Measurements from ENCODE around the gene OR10D3.

GRCh38 chr11:124225471-124225870 lies 42.3 kb downstream of the OR10D3 start:
- TF ChIP-seq, protein P1, sequence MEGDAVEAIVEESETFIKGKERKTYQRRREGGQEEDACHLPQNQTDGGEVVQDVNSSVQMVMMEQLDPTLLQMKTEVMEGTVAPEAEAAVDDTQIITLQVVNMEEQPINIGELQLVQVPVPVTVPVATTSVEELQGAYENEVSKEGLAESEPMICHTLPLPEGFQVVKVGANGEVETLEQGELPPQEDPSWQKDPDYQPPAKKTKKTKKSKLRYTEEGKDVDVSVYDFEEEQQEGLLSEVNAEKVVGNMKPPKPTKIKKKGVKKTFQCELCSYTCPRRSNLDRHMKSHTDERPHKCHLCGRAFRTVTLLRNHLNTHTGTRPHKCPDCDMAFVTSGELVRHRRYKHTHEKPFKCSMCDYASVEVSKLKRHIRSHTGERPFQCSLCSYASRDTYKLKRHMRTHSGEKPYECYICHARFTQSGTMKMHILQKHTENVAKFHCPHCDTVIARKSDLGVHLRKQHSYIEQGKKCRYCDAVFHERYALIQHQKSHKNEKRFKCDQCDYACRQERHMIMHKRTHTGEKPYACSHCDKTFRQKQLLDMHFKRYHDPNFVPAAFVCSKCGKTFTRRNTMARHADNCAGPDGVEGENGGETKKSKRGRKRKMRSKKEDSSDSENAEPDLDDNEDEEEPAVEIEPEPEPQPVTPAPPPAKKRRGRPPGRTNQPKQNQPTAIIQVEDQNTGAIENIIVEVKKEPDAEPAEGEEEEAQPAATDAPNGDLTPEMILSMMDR (IDR thresholded peaks at IDR 0.05), result no peak
- no peak for TF ChIP-seq POLR2A (IDR thresholded peaks at IDR 0.05)

All from heart left ventricle (tissue), 13 donors.